GM19468 (cell line): ENCODE data around the gene RPGRIP1L.

ENCODE experiments used
- ATAC-seq: cut with Tn5 transposase; IDR thresholded peaks from one replicate; pipeline ENCODE4 v1.9.1; 2021; ENCODE audit warnings: mild to moderate bottlenecking, moderate library complexity, moderate number of reproducible peaks; ENCODE audit not compliant: unreplicated experiment; ENCODE audit errors: extremely low read depth

RPGRIP1L gene

DNA sequence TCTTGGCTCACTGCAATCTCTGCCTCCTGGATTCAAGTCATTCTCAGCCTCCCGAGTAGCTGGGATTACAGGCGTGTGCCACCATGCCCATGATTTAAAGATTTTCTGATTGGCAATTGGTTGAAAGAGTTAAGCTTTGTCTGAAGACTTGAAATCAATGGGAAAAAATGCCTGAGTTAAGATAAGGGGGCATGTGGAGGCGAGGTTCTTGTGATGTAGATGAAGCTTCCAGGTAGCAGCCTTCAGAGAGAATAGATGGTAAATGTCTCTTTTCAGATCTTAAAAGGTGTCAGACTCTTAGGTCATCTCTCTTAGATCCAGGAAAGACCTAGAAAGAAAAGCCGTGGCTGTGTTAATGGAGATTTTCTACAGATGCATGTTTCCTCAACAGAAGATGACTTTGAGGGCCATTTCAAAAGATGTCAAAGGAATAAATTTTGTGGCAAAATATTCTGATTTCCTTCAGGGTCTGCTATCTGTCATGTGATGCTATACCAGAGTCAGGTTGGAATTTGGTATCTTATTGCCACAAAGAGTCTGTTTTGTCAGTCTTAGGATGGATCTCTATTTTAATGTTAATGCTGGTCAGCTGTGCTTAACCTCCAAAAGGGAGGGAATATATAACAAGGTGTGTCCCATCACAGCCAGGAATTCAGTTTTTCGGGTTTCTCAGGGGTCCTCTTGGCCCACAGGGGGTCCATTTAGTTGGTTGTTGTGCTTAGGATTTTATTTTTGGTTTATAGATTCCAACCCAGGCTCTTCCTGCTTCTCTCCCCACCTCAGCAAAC lies 142.4 kb downstream of the RPGRIP1L start:
- ATAC-seq: no peak

DNA sequence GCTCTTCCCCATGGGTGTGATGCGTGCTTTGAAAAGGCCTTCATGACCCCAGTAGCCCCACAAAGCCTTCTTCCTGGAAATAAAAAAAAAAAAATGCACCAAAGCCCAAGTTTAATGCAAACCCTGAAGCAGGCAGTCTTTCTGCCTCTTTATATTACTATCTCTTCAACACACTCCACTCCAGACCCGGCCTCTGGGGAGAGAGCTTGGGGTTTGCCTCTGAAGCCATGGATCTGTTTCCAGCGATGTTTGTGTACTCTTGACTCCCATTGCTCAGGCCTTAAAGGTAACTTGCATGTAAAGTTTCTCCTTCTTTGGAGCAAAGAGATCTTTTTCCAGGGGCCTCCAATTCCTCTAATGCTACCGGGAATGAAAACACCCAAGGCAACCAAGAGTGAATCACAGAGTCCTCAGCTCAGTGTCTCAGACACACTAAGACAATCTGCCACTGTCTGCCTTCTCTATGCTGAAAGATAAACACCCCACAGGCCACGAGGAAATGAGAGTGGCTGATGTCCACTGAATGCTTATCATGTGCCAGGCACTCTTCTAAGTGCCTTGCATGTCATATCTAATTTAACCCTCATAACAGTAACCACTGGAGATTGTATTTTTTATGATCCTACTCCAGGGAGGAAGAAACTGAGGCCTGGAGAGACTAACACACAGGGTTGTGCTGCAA lies 144.2 kb downstream of the RPGRIP1L start:
- ATAC-seq: no peak

DNA sequence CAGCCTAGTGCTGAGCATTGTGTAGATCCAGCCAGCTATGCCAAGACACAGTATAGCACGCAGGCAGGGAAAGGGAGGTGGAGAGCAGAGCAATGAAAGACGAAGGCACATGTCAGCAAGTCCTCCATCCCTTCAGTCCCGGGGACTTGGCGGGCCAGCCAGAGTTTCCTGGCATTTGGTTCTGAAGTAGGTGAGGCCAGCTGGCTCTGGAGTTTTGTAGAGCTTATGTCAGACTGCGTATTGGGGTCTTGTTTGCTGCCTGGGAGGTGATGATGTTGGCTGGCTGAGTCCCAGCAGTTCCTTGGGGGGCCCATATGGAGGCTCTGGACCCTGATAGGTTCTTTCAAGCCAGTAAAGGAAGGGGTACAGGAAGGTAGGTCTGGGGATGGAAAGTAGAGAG lies 144.9 kb downstream of the RPGRIP1L start:
- ATAC-seq: no peak

DNA sequence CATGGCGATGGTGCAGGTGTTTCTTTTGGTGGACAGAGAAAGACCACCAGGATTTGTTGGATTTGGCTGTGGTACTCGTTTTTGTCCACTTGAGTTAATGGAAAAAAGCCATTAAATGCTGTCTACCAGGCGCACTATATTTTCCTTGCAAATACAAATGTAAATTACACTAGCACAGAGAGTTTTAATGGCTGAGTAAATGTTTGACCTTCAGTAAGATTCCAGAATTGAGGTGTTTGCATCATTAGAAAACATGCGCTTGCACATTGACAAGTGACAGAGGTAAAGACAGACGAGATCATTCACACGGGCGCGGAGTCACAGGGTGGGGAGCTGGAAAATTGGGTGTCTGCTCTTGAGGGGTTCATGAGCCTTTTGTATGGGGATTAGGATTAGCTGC lies 147.1 kb downstream of the RPGRIP1L start:
- ATAC-seq: no peak

DNA sequence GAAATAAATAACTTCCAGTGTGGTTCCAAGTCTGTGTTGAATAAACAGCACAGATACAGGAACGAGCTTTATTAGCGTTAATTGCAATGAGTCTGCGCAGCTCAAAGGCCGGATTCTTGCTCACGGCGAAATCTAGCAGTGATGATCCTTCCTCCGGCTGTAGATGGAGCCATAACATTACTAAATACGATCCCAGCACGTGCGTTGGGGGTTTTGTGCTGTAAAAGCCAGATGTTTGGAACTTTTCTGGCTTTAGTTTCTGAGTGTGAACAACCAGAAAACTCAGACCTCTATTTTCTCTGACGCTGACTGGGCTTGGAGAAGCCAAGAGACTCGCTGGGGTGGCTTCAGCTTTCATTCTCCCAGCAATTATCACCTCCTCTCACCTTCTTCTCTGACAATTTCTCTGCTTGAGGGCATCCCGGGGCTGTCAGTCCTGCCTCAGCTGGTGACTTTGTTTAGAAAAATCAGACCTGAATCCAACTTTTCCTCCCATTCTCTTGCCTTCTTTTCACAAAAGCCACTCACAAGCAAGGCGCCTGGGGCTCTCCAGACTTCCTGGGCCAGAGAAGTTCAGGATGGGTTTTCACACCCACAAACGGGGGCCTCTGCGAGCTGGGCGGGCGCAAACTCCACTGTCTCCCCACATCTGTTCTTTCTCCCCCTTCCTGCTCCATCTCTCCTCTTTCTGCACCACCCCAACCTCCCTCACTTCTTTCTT lies 153.5 kb downstream of the RPGRIP1L start:
- ATAC-seq: no peak
